ENCODE results near the gene TMA7B. TPM values are rescaled to one million over a fixed set of nuclear protein-coding genes. Genes with fewer than 3 reads are reported as not detected.

TMA7B gene
- total RNA-seq, 1 donor, result not detected

- DNase-seq (ENCODE audit: insufficient read length, low spot score, missing footprints), result no peak
- Histone ChIP-seq H3K27ac (ENCODE audit: low read depth, low read length) (no peak overlapping the region), H4K20me1 (ENCODE audit: insufficient read depth, low read length) (no peaks in the 10 kb centered on the region), H2AFZ (ENCODE audit: low read length) (no peak overlapping the region), H3K4me2 (ENCODE audit: insufficient read depth, low read length) (no peak overlapping the region), H3K36me3 (ENCODE audit: insufficient read depth, low read length) (no peaks in the 10 kb centered on the region), H3K27me3 (ENCODE audit: insufficient read depth, low read length) (peaks cover 23% of the 10 kb centered on the region), H3K79me2 (ENCODE audit: insufficient read depth, low read length) (no peaks in the 10 kb centered on the region), H3K9me3 (ENCODE audit: low read depth, low read length) (no peaks in the 10 kb centered on the region), H3K4me1 (ENCODE audit: insufficient read depth, low read length) (no peaks in the 10 kb centered on the region), H3K4me3 (ENCODE audit: insufficient read depth, low read length) (no peak overlapping the region)
- TF ChIP-seq CTCF (IDR thresholded peaks at IDR 0.05; ENCODE audit: extremely low read depth, low read depth, low read length), result no peak
Observed at GRCh38 chr22:39925273-39925672, 34.9 kb upstream of the TMA7B start.

- Histone ChIP-seq H3K36me3 (ENCODE audit: insufficient read depth, low read length) (no peaks in the 10 kb centered on the region), H2AFZ (ENCODE audit: low read length) (no peak overlapping the region), H3K27ac (ENCODE audit: low read depth, low read length) (no peak overlapping the region), H3K9me3 (ENCODE audit: low read depth, low read length) (no peaks in the 10 kb centered on the region), H3K27me3 (ENCODE audit: insufficient read depth, low read length) (peaks cover 29% of the 10 kb centered on the region), H4K20me1 (ENCODE audit: insufficient read depth, low read length) (no peaks in the 10 kb centered on the region), H3K79me2 (ENCODE audit: insufficient read depth, low read length) (no peaks in the 10 kb centered on the region), H3K4me2 (ENCODE audit: insufficient read depth, low read length) (no peak overlapping the region), H3K4me3 (ENCODE audit: insufficient read depth, low read length) (no peak overlapping the region), H3K4me1 (ENCODE audit: insufficient read depth, low read length) (no peaks in the 10 kb centered on the region)
- TF ChIP-seq CTCF (IDR thresholded peaks at IDR 0.05; ENCODE audit: extremely low read depth, low read depth, low read length), result no peak
- no peak for DNase-seq (ENCODE audit: insufficient read length, low spot score, missing footprints)
Observed at GRCh38 chr22:39925909-39926679, 34.1 kb upstream of the TMA7B start.

- H3K27ac ChIP-seq (ENCODE audit: low read depth, low read length), result no peak overlapping the region
- no peaks in the 10 kb centered on the region for H4K20me1 ChIP-seq (ENCODE audit: insufficient read depth, low read length)
- H2AFZ ChIP-seq (ENCODE audit: low read length), result no peak overlapping the region
- H3K4me1 ChIP-seq (ENCODE audit: insufficient read depth, low read length), result no peaks in the 10 kb centered on the region
- no peak for DNase-seq (ENCODE audit: insufficient read length, low spot score, missing footprints)
- no peaks in the 10 kb centered on the region for H3K9me3 ChIP-seq (ENCODE audit: low read depth, low read length)
- no peaks in the 10 kb centered on the region for H3K79me2 ChIP-seq (ENCODE audit: insufficient read depth, low read length)
- H3K4me3 ChIP-seq (ENCODE audit: insufficient read depth, low read length), result no peak overlapping the region
- H3K4me2 ChIP-seq (ENCODE audit: insufficient read depth, low read length), result no peak overlapping the region
- H3K36me3 ChIP-seq (ENCODE audit: insufficient read depth, low read length), result no peaks in the 10 kb centered on the region
- H3K27me3 ChIP-seq (ENCODE audit: insufficient read depth, low read length), result peaks cover 31% of the 10 kb centered on the region
- TF ChIP-seq CTCF (IDR thresholded peaks at IDR 0.05; ENCODE audit: extremely low read depth, low read depth, low read length), result no peak
Observed at GRCh38 chr22:39926753-39927152, 33.4 kb upstream of the TMA7B start.

- Histone ChIP-seq H3K4me1 (ENCODE audit: insufficient read depth, low read length) (no peaks in the 10 kb centered on the region), H4K20me1 (ENCODE audit: insufficient read depth, low read length) (no peaks in the 10 kb centered on the region), H2AFZ (ENCODE audit: low read length) (no peak overlapping the region), H3K4me3 (ENCODE audit: insufficient read depth, low read length) (no peak overlapping the region), H3K27ac (ENCODE audit: low read depth, low read length) (no peak overlapping the region), H3K4me2 (ENCODE audit: insufficient read depth, low read length) (no peak overlapping the region), H3K79me2 (ENCODE audit: insufficient read depth, low read length) (no peaks in the 10 kb centered on the region), H3K27me3 (ENCODE audit: insufficient read depth, low read length) (peaks cover 31% of the 10 kb centered on the region), H3K9me3 (ENCODE audit: low read depth, low read length) (no peaks in the 10 kb centered on the region), H3K36me3 (ENCODE audit: insufficient read depth, low read length) (no peaks in the 10 kb centered on the region)
- no peak for TF ChIP-seq CTCF (IDR thresholded peaks at IDR 0.05; ENCODE audit: extremely low read depth, low read depth, low read length)
- no peak for DNase-seq (ENCODE audit: insufficient read length, low spot score, missing footprints)
Observed at GRCh38 chr22:39927544-39927943, 32.7 kb upstream of the TMA7B start.

All from osteoblast (primary cell).